ENCODE measurements around the gene AUNIP.

Gene AUNIP

GRCh38 chr1:25787760-25788166, 71.5 kb downstream of the AUNIP start:
- DNase-seq = no peak

- no peak for DNase-seq
These were observed 72.1 kb downstream of the AUNIP start for GRCh38 chr1:25786887-25787759.

GRCh38 chr1:25785333-25786067, 73.8 kb downstream of the AUNIP start:
- peak in 1 of 2 experiments; percentile 29 for DNase-seq

- no peak for DNase-seq
These were observed 74.6 kb downstream of the AUNIP start for GRCh38 chr1:25784575-25785051.
